ENCODE results near the gene TAS2R8. TPM values are rescaled to one million over a fixed set of nuclear protein-coding genes. Genes with fewer than 3 reads are reported as not detected.

Gene TAS2R8
- total RNA-seq, 1 experiment from 2014 or later: not detected

GRCh38 chr12:10756194-10756593, 50.9 kb downstream of the TAS2R8 start:
- no peak for DNase-seq (ENCODE audit: low read depth)

Small RNA genes within 50 kb of the gene (small RNA-seq; reads per million reads assigned to genes)
- not detected for gene PRR4

Other genes starting within 250 kb of the TAS2R8 start
- gene MAGOHB, start 193.7 kb downstream of the TAS2R8 start, total RNA-seq (2014; rRNA removed; shearing (Covaris generic)): 86.5 and 97.5 TPM in 2 replicates
- 0.69 and 1.4 TPM in 2 replicates for gene STYK1, start 133.2 kb downstream of the TAS2R8 start, total RNA-seq (2014; rRNA removed; shearing (Covaris generic))
- gene YBX3, start 84.0 kb downstream of the TAS2R8 start, total RNA-seq (2014; rRNA removed; shearing (Covaris generic)): 135 and 190 TPM in 2 replicates
- gene TAS2R7, start 4.7 kb downstream of the TAS2R8 start, total RNA-seq (2014; rRNA removed; shearing (Covaris generic)): not detected in 2 replicates
- not detected in 2 replicates for gene TAS2R9, start 2.9 kb upstream of the TAS2R8 start, total RNA-seq (2014; rRNA removed; shearing (Covaris generic))
- 0.37 TPM in 1 of 2 replicates, not detected in the other for gene TAS2R10, start 19.1 kb upstream of the TAS2R8 start, total RNA-seq (2014; rRNA removed; shearing (Covaris generic))
- gene PRR4, start 42.2 kb upstream of the TAS2R8 start, total RNA-seq (2014; rRNA removed; shearing (Covaris generic)): 1.8 and 3.4 TPM in 2 replicates
- gene PRH1, start 77.0 kb upstream of the TAS2R8 start, total RNA-seq (2014; rRNA removed; shearing (Covaris generic)): 7.9 and 8.7 TPM in 2 replicates
- 0.13 and 0.42 TPM in 2 replicates for gene TAS2R13, start 102.3 kb upstream of the TAS2R8 start, total RNA-seq (2014; rRNA removed; shearing (Covaris generic))
- gene PRH2, start 122.0 kb upstream of the TAS2R8 start, total RNA-seq (2014; rRNA removed; shearing (Covaris generic)): 0.63 TPM in 1 of 2 replicates, not detected in the other
- gene TAS2R14, start 132.0 kb upstream of the TAS2R8 start, total RNA-seq (2014; rRNA removed; shearing (Covaris generic)): 0.74 and 1.5 TPM in 2 replicates
- gene TAS2R50, start 179.6 kb upstream of the TAS2R8 start, total RNA-seq (2014; rRNA removed; shearing (Covaris generic)): 0.13 TPM in 1 of 2 replicates, not detected in the other
- gene TAS2R20, start 191.0 kb upstream of the TAS2R8 start, total RNA-seq (2014; rRNA removed; shearing (Covaris generic)): 0.05 and 0.67 TPM in 2 replicates
- 0.23 and 0.40 TPM in 2 replicates for gene TAS2R19, start 215.3 kb upstream of the TAS2R8 start, total RNA-seq (2014; rRNA removed; shearing (Covaris generic))
- gene TAS2R31, start 224.1 kb upstream of the TAS2R8 start, total RNA-seq (2014; rRNA removed; shearing (Covaris generic)): 0.29 and 0.40 TPM in 2 replicates

Measured in HT1080 (cell line).